ENCODE data around the gene DKC1. TPM values are rescaled to one million over a fixed set of nuclear protein-coding genes. Genes with fewer than 3 reads are reported as not detected.

Gene DKC1
- polyA plus RNA-seq, 3 donors = 14.1 to 21.6 (median 17.0) TPM

DNA sequence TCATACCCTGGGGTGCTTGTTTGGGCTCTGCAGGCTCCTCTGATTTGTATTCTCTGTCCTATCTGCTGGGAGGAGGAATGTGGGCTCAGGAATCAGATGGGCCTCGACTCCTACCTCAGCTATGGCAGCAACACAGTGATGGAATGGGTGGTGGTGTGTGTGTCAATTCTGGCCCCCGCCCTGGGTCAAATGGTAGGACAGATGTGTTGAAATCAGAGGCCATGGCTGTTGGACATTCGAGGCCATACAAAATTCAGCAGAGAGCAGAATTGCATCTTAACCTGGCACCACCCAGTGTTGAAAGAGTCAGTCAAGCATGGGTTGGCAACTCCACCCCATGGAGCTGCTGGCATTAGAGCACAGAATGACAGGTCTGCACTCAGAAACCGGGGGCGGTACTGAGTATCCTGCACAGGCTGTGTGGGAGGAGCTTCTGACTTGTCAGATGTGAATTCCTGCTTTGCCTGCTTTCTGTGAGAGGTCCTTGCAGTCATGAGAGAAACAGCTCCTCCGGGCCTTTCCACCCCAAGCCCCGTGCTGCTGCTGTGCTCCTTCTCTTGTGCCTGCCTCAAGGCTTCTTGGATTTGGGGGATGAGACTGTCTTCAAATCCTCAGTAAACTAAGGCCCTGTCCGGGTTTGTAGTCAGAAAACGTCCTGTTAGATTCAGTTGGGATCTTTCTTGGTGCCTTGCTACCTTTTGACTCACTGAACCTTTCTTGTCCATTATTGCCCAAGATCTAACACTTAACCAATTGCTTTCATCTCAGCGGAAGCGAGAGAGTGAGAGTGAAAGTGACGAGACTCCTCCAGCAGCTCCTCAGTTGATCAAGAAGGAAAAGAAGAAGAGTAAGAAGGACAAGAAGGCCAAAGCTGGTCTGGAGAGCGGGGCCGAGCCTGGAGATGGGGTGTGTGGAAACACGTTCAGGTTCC is 13.0 kb downstream of the DKC1 start:
- Mint-ChIP-seq H3K4me1 (peaks cover 3% of the 10 kb centered on the region), H3K27ac (peak overlapping the region in 4 of 7 donors; percentile 5 to 57 (median 30)), H3K27me3 (ENCODE audit: low read depth in 3 of 3) (peaks cover 0 to 2% (median 0%) of the 10 kb centered on the region in 3 donors), H3K4me3 (no peak overlapping the region), H3K9me3 (peaks cover 0 to 7% (median 0%) of the 10 kb centered on the region in 7 donors), H3K36me3 (peaks cover 61 to 69% of the 10 kb centered on the region in 2 donors)
- Histone ChIP-seq H3K27ac (ENCODE audit: low read depth in 1 of 2, low read length in 2 of 2) (no peak overlapping the region), H3K79me2 (ENCODE audit: insufficient read depth, low read length) (no peaks in the 10 kb centered on the region), H3K4me1 (ENCODE audit: control insufficient read depth in 1 of 2, insufficient read depth in 2 of 2, low read length in 2 of 2) (peaks cover 0 to 6% of the 10 kb centered on the region in 2 donors), H3K27me3 (ENCODE audit: control insufficient read depth in 2 of 2, insufficient read depth in 2 of 2, low read length in 2 of 2) (no peaks in the 10 kb centered on the region), H3K4me2 (replicated peaks; ENCODE audit: extremely low read depth, low read length, poor library complexity, severe bottlenecking) (no peak overlapping the region), H3K4me3 (replicated peaks in 1 of 3; ENCODE audit: low read depth in 2 of 3, low read length in 3 of 3) (no peak overlapping the region), H3K9ac (ENCODE audit: insufficient read depth, low read length, poor library complexity, severe bottlenecking) (no peak overlapping the region), H4K20me1 (ENCODE audit: insufficient read depth, low read length) (peaks cover 6% of the 10 kb centered on the region), H2AFZ (ENCODE audit: insufficient read depth, low read depth, low read length, poor library complexity, severe bottlenecking) (no peak overlapping the region), H3K36me3 (replicated peaks in 1 of 2; ENCODE audit: control insufficient read depth in 1 of 2, insufficient read depth in 2 of 2, low read length in 2 of 2) (peaks cover 58 to 91% of the 10 kb centered on the region in 2 donors), H3K9me3 (replicated peaks in 1 of 2; ENCODE audit: control insufficient read depth in 1 of 2, insufficient read depth in 1 of 2, low read length in 2 of 2) (no peaks in the 10 kb centered on the region)
- DNase-seq = no peak
- 100% methylated on average over 1 of the region's 15 CpGs for WGBS (ENCODE audit: insufficient coverage)
- intact Hi-C loops (cut with micrococcal nuclease) = loop anchor here in 1 of 2 donors (10.0 kb wide), 1 partner anchor 59 kb away; the partner anchor contains the start of gene SMIM9
- TF ChIP-seq, protein P1, sequence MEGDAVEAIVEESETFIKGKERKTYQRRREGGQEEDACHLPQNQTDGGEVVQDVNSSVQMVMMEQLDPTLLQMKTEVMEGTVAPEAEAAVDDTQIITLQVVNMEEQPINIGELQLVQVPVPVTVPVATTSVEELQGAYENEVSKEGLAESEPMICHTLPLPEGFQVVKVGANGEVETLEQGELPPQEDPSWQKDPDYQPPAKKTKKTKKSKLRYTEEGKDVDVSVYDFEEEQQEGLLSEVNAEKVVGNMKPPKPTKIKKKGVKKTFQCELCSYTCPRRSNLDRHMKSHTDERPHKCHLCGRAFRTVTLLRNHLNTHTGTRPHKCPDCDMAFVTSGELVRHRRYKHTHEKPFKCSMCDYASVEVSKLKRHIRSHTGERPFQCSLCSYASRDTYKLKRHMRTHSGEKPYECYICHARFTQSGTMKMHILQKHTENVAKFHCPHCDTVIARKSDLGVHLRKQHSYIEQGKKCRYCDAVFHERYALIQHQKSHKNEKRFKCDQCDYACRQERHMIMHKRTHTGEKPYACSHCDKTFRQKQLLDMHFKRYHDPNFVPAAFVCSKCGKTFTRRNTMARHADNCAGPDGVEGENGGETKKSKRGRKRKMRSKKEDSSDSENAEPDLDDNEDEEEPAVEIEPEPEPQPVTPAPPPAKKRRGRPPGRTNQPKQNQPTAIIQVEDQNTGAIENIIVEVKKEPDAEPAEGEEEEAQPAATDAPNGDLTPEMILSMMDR (IDR thresholded peaks at IDR 0.05) = no peak

DNA sequence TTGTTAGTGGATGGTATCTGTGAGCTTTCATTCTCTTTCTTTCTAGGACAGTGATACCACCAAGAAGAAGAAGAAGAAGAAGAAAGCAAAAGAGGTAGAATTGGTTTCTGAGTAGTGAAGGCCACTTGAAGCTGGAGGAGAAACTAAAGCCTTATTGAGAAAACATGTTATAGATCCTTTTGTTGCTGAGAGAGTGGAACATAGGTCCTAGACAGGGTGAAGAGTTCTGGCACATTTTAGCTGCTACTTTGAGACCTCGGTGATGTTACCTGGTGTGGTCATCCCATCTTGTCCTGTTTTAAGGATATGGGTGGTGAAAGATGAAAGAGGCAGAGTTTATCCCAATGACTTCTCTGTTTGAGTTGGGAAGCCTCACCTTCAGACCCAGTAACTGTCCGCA is 14.1 kb downstream of the DKC1 start:
- intact Hi-C loops (cut with micrococcal nuclease) = loop anchor here in 1 of 2 donors (10.0 kb wide), 1 partner anchor 58 kb away; the partner anchor contains the start of gene SMIM9
- H3K4me1 ChIP-seq (ENCODE audit: control insufficient read depth in 1 of 2, insufficient read depth in 2 of 2, low read length in 2 of 2) = peaks cover 0 to 6% of the 10 kb centered on the region in 2 donors
- H3K9me3 Mint-ChIP-seq = peaks cover 0 to 7% (median 0%) of the 10 kb centered on the region in 7 donors
- H3K9ac ChIP-seq (ENCODE audit: insufficient read depth, low read length, poor library complexity, severe bottlenecking) = no peak overlapping the region
- peaks cover 64 to 69% of the 10 kb centered on the region in 2 donors for H3K36me3 Mint-ChIP-seq
- H3K4me3 ChIP-seq (replicated peaks in 1 of 3; ENCODE audit: low read depth in 2 of 3, low read length in 3 of 3) = no peak overlapping the region
- no peak for DNase-seq
- no peaks in the 10 kb centered on the region for H3K79me2 ChIP-seq (ENCODE audit: insufficient read depth, low read length)
- H3K4me1 Mint-ChIP-seq = peaks cover 3% of the 10 kb centered on the region
- TF ChIP-seq, protein P1 (IDR thresholded peaks at IDR 0.05) = no peak
- H3K4me3 Mint-ChIP-seq = no peak overlapping the region
- no peak overlapping the region for H2AFZ ChIP-seq (ENCODE audit: insufficient read depth, low read depth, low read length, poor library complexity, severe bottlenecking)
- no peaks in the 10 kb centered on the region for H3K27me3 ChIP-seq (ENCODE audit: control insufficient read depth in 2 of 2, insufficient read depth in 2 of 2, low read length in 2 of 2)
- H3K27ac Mint-ChIP-seq = peak overlapping the region in 2 of 7 donors; percentile 12 to 63
- no peak overlapping the region for H3K4me2 ChIP-seq (replicated peaks; ENCODE audit: extremely low read depth, low read length, poor library complexity, severe bottlenecking)
- no peaks in the 10 kb centered on the region for H3K9me3 ChIP-seq (replicated peaks in 1 of 2; ENCODE audit: control insufficient read depth in 1 of 2, insufficient read depth in 1 of 2, low read length in 2 of 2)
- H3K36me3 ChIP-seq (replicated peaks in 1 of 2; ENCODE audit: control insufficient read depth in 1 of 2, insufficient read depth in 2 of 2, low read length in 2 of 2) = peaks cover 67 to 93% of the 10 kb centered on the region in 2 donors
- no CpG with 5 or more reads among the region's 2 CpGs for WGBS (ENCODE audit: insufficient coverage)
- H3K27me3 Mint-ChIP-seq (ENCODE audit: low read depth in 3 of 3) = peaks cover 0 to 2% (median 0%) of the 10 kb centered on the region in 3 donors
- H3K27ac ChIP-seq (ENCODE audit: low read depth in 1 of 2, low read length in 2 of 2) = no peak overlapping the region
- H4K20me1 ChIP-seq (ENCODE audit: insufficient read depth, low read length) = peaks cover 6% of the 10 kb centered on the region

Data from CD14-positive monocyte (primary cell).